Colonic mucosa (tissue), 4 donors: Measurements from ENCODE around the gene TREX2. TPM values are rescaled to one million over a fixed set of nuclear protein-coding genes. Genes with fewer than 3 reads are reported as not detected.

Experiments
- DNase-seq: peaks from one replicate; pipeline ENCODE4 v3.0.0-alpha.2; 2020
- H3K27ac ChIP-seq: fragments of 200-600 bp; one replicate; pipeline ENCODE4 v1.8.0; 2021
- H3K27me3 ChIP-seq: fragments of 200-600 bp; one replicate; pipeline ENCODE4 v1.8.0; 2021
- H3K36me3 ChIP-seq: fragments of 200-600 bp; one replicate; pipeline ENCODE4 v1.8.0; 2021
- H3K4me1 ChIP-seq: fragments of 200-600 bp; one replicate; pipeline ENCODE4 v1.8.0; 2021; ENCODE audit warnings: mild to moderate bottlenecking
- H3K4me3 ChIP-seq: fragments of 200-600 bp; one replicate; pipeline ENCODE4 v1.8.0; 2021
- H3K9ac ChIP-seq, 2 donors: one replicate each; pipeline ENCODE4 v1.7.0; 2013; ENCODE audit warnings: control low read depth in 2 of 2, low read depth in 2 of 2, low read length in 2 of 2
- H3K9me3 ChIP-seq: fragments of 200-600 bp; one replicate; pipeline ENCODE4 v1.8.0; 2021
- intact Hi-C: fragments of 100-400 bp; cut with DNase I; formaldehyde crosslinking; loops from one replicate; pipeline ENCODE4 v1.14.1; 2022
- total RNA-seq, 2 donors: library from RNA; stranded (reverse); fragmentation: NEBNext Ultra II Directional in 1 of 2; extraction: Animal tissue kit (Norgen Biotek cat#: 25700) in 1 of 2; gene quantifications; one replicate each; pipeline ENCODE4 v1.2.1, GENCODE V29; 2021
- TF ChIP-seq, protein P1 (sequence below): fragments of 200-600 bp; IDR thresholded peaks from one replicate; pipeline ENCODE4 v1.8.0; 2022; ENCODE audit warnings: antibody characterized with exemption, mild to moderate bottlenecking
- donor health status: healthy.
- donor health status: DM: no; HTN: no; CAD: no.
- donor health status: DM: no; HTN: no; CAD: no.

The TREX2 gene
- total RNA-seq, 2 donors from 2014 or later = 1.2 TPM; not detected in 1

DNA sequence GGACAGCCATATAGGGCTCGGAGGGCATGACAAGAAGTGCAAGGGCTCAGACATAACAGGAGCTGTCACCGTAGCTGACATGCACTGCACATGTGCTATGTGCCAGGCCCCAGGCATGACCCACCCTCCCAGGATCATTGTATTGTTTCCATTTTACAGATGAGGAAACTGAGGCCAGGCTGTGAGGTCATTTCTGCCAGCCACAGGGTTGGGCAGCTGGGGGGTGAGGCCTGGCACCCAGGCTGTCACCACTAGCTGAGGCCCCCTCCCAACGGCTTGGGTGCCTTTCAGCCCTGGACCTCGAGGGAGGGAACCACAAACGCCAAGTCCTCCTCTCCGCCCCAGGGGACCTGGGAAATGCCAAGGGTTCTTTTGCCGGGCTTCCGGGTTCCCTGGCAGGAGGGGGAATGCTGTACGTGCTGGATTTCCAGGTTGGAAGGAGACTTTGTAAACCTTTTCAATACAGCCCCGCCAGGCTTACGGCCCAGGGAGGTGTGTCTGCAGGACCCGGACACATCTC, 12.6 kb downstream of the TREX2 start:
- H3K4me1 ChIP-seq = no peaks in the 10 kb centered on the region
- H3K36me3 ChIP-seq = no peaks in the 10 kb centered on the region
- H3K27me3 ChIP-seq = no peaks in the 10 kb centered on the region
- no peaks in the 10 kb centered on the region for H3K9me3 ChIP-seq
- H3K9ac ChIP-seq = no peak overlapping the region
- TF ChIP-seq, protein P1, sequence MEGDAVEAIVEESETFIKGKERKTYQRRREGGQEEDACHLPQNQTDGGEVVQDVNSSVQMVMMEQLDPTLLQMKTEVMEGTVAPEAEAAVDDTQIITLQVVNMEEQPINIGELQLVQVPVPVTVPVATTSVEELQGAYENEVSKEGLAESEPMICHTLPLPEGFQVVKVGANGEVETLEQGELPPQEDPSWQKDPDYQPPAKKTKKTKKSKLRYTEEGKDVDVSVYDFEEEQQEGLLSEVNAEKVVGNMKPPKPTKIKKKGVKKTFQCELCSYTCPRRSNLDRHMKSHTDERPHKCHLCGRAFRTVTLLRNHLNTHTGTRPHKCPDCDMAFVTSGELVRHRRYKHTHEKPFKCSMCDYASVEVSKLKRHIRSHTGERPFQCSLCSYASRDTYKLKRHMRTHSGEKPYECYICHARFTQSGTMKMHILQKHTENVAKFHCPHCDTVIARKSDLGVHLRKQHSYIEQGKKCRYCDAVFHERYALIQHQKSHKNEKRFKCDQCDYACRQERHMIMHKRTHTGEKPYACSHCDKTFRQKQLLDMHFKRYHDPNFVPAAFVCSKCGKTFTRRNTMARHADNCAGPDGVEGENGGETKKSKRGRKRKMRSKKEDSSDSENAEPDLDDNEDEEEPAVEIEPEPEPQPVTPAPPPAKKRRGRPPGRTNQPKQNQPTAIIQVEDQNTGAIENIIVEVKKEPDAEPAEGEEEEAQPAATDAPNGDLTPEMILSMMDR = no peak
- intact Hi-C loops = no loop called here
- H3K27ac ChIP-seq = no peak overlapping the region
- no peak overlapping the region for H3K4me3 ChIP-seq
- no peak for DNase-seq

DNA sequence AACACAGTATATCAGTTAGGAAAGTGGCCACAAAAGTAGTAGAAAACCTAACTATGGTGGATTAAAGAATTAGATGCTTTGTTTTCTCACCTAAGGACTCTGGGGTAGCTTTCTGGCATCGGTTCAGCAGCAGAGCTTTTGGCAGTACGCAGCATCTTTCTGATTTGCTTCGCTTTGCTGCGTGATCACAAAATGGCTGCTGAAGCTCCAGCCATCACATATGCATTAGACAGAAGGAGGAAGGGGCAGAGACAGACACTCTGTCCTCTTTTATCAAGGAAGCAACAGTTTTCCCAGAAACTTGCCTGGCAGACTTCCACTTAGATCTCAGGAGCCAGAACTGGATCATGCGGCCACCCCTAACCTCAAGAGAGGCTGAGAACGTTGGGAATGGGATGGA, 15.1 kb downstream of the TREX2 start:
- DNase-seq = no peak
- H3K36me3 ChIP-seq = no peaks in the 10 kb centered on the region
- TF ChIP-seq, protein P1 = no peak
- H3K9ac ChIP-seq = no peak overlapping the region
- no peaks in the 10 kb centered on the region for H3K9me3 ChIP-seq
- no peaks in the 10 kb centered on the region for H3K4me1 ChIP-seq
- intact Hi-C loops = no loop called here
- H3K27me3 ChIP-seq = no peaks in the 10 kb centered on the region
- no peak overlapping the region for H3K27ac ChIP-seq
- no peak overlapping the region for H3K4me3 ChIP-seq

GRCh38 chrX:153426204-153426603, 19.7 kb downstream of the TREX2 start:
- TF ChIP-seq, protein P1 = no peak

DNA sequence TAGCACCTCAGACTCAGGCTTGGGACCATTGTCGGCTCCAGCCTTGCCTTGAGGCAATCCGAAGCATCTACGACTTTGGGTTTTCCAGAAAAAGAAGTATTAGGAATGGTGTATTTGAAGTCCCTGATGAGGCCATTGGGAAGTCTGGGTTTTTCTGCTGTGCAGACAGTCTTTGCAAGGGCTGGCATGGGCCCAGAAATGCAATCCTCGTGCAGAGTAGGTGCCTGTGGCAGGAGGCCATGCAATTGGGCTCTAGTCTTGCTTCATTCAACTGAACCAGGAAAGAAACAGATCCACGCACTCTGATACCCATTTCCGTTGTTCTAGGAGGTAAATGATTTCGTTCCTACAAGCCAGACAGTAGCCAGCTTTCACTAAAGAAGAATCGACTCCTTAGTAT, 22.2 kb downstream of the TREX2 start:
- Histone ChIP-seq H3K27ac (no peak overlapping the region), H3K36me3 (no peaks in the 10 kb centered on the region), H3K27me3 (no peaks in the 10 kb centered on the region), H3K9ac (no peak overlapping the region), H3K9me3 (no peaks in the 10 kb centered on the region), H3K4me3 (no peak overlapping the region), H3K4me1 (no peaks in the 10 kb centered on the region)
- TF ChIP-seq, protein P1 = no peak
- intact Hi-C loops = no loop called here
- DNase-seq = no peak

More at GRCh38 chrX:153426204-153426603, 19.7 kb downstream of the TREX2 start:
- no peaks in the 10 kb centered on the region for H3K36me3 ChIP-seq
- H3K27me3 ChIP-seq = no peaks in the 10 kb centered on the region
- no peak overlapping the region for H3K4me3 ChIP-seq
- intact Hi-C loops = no loop called here
- H3K9me3 ChIP-seq = no peaks in the 10 kb centered on the region
- DNase-seq = no peak
- H3K27ac ChIP-seq = no peak overlapping the region
- no peak overlapping the region for H3K9ac ChIP-seq
- no peaks in the 10 kb centered on the region for H3K4me1 ChIP-seq

DNA sequence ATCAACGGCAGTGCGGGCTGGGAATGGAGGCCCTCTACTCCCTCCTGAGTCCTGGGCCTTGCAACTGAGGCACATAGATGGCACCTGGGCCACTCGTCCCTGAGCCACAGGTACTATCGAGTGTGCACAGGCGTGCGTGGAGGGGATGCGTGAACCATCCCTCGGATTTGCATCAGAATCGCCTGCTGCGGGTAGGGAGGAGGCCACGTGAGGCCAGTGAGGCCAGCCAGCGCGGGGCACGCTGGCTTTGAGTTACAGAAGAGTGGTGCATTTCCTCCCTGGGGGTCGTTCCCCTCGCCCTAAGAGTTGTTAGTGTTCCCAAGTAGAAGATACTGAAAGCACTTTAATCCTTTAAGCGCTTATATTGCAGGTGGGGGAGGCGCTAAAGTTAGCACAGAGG, 24.0 kb downstream of the TREX2 start:
- intact Hi-C loops = no loop called here
- no peaks in the 10 kb centered on the region for H3K9me3 ChIP-seq
- TF ChIP-seq, protein P1 = no peak
- no peak overlapping the region for H3K9ac ChIP-seq
- no peak for DNase-seq
- no peaks in the 10 kb centered on the region for H3K27me3 ChIP-seq
- H3K36me3 ChIP-seq = no peaks in the 10 kb centered on the region
- H3K4me3 ChIP-seq = no peak overlapping the region
- H3K4me1 ChIP-seq = no peaks in the 10 kb centered on the region
- H3K27ac ChIP-seq = no peak overlapping the region
